ENCODE data around the gene PCNX1. TPM values are rescaled to one million over a fixed set of nuclear protein-coding genes. Genes with fewer than 3 reads are reported as not detected.
"Not testable (repeated sequence)": the region's sequence is repeated elsewhere in the genome, so short reads cannot be mapped to it uniquely, and the experiment has no call there.

The PCNX1 gene
- polyA plus RNA-seq, 10 donors, result 19.7 to 32.1 (median 23.7) TPM

GRCh38 chr14:70909733-70910614, 2.7 kb downstream of the PCNX1 start:
- no peak for DNase-seq

GRCh38 chr14:70915415-70915814, 8.2 kb downstream of the PCNX1 start:
- DNase-seq, result no peak

GRCh38 chr14:70916300-70916699, 9.0 kb downstream of the PCNX1 start:
- DNase-seq, result no peak

- no peak for DNase-seq
Observed at GRCh38 chr14:70916799-70917198, 9.5 kb downstream of the PCNX1 start.

GRCh38 chr14:70917633-70918032, 10.4 kb downstream of the PCNX1 start:
- no peak for DNase-seq

- no peak for DNase-seq
Observed at GRCh38 chr14:70919774-70920173, 12.5 kb downstream of the PCNX1 start.

GRCh38 chr14:70920608-70921007, 13.3 kb downstream of the PCNX1 start:
- DNase-seq, result no peak

- no peak for DNase-seq
Observed at GRCh38 chr14:70921669-70922068, 14.4 kb downstream of the PCNX1 start.

- no peak for DNase-seq
Observed at GRCh38 chr14:70924521-70924920, 17.3 kb downstream of the PCNX1 start.

- peak in 1 of 3 donors; percentile 14 for DNase-seq
Observed at GRCh38 chr14:70926235-70926830, 19.1 kb downstream of the PCNX1 start.

GRCh38 chr14:70931008-70931407, 23.7 kb downstream of the PCNX1 start:
- DNase-seq, result no peak

GRCh38 chr14:70934084-70934483, 26.8 kb downstream of the PCNX1 start:
- no peak for DNase-seq

- peak in 1 of 3 donors; percentile 23 for DNase-seq
Observed at GRCh38 chr14:70934502-70935134, 27.4 kb downstream of the PCNX1 start.

GRCh38 chr14:70935135-70935534, 27.9 kb downstream of the PCNX1 start:
- no peak for DNase-seq

- not testable (repeated sequence) for DNase-seq
Observed at GRCh38 chr14:70939693-70940092, 32.4 kb downstream of the PCNX1 start.

GRCh38 chr14:70941637-70942341, 34.5 kb downstream of the PCNX1 start:
- DNase-seq, result not testable (repeated sequence)

- no peak for DNase-seq
Observed at GRCh38 chr14:70942342-70942706, 35.1 kb downstream of the PCNX1 start.

- not testable (repeated sequence) for DNase-seq
Observed at GRCh38 chr14:70942721-70943120, 35.5 kb downstream of the PCNX1 start.

- no peak for DNase-seq
Observed at GRCh38 chr14:70943838-70944237, 36.6 kb downstream of the PCNX1 start.

- DNase-seq, result no peak
Observed at GRCh38 chr14:70947739-70948138, 40.5 kb downstream of the PCNX1 start.

GRCh38 chr14:70952485-70952884, 45.2 kb downstream of the PCNX1 start:
- no peak for DNase-seq

- DNase-seq, result no peak
Observed at GRCh38 chr14:70954068-70954467, 46.8 kb downstream of the PCNX1 start.
